HuH-7 (cell line): ENCODE data around the gene SHISA7.
A peak's percentile ranks its signal among the peaks of the same experiment; 100 is the strongest.

Source experiments
- DNase-seq: peaks from one replicate; pipeline ENCODE4 v3.0.0; 2011; ENCODE audit warnings: low spot score

Gene SHISA7

DNA sequence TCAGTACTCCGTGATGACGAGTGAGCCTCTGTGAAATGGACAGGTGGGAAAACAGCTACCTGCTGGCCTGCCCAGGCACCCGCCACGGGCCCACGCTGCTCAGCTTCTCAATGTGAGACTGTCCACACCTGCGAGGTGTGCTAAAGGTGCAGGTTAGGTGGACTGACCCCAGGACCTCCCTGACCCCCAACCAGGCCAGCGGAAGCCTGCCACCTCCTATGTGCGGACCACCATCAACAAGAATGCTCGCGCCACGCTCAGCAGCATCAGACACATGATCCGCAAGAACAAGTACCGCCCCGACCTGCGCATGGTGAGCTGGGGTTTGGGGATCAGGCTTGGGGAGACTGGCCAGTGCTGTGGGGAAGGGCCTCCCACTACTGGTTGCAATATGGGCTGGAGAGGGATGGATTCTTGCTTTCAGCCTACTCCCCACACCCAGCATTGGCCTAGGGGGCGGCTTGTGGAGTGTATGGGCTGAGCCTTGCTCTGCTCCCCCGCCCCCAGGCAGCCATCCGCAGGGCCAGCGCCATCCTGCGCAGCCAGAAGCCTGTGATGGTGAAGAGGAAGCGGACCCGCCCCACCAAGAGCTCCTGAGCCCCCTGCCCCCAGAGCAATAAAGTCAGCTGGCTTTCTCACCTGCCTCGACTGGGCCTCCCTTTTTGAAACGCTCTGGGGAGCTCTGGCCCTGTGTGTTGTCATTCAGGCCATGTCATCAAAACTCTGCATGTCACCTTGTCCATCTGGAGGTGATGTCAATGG is 55.2 kb downstream of the SHISA7 start:
- DNase-seq: no peak

DNA sequence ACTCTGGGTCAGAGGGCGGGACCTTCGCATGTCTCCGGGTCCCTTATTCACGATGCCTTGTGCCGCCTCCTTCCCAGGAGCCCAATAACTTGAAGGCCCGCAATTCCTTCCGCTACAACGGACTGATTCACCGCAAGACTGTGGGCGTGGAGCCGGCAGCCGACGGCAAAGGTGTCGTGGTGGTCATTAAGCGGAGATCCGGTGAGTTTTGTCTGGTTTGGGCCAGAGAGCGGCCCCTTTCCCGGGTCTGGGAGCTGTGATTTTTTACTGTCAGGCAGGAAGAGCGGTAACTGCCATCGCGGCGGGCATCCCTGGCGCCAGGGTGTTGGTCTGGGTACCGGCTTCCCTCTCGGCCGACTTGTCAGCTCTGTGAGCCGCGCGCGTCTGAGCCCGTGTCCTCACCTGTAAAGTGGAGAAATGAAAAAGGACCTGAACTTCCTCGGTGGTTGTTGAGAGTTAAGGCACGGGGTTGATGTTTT is 56.6 kb downstream of the SHISA7 start:
- no peak for DNase-seq

DNA sequence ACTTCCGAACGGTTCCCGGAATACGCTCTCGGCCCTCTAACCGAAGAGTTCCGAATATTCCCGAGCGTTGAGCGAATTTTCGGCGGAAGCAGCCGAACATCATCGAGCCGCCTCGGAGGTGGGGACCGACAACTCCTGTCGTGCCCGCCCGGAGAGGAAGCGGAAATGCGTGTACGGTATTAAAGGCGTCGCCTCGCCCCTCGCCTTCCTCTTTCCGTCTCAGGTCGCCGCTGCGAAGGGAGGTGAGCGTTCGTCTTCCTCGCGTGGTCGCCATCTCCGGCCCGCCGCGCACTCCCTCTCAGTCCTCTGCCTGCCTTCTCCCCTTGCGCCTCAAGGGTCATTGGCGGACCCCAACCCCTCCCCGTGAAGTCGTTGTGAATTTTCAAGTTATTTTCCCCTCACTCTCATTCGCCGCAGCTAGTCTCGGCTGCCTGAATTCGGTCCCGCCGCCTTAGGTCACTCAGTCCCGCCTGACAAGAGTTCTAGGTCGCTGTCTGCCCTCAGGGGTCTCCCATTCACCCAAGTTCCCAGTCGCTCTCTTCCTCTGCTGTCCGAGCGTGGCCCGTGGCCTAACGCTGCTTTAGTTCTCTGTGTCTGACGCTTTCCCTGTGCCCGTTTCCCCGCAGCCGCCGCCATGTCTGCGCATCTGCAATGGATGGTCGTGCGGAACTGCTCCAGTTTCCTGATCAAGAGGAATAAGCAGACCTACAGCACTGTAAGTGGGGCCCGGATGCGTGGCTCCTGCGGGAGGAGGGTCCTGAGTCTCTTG is 57.2 kb downstream of the SHISA7 start, which contains the start of gene RPL28:
RPL28 (plus strand) TSS at position 209 of the 769 bp plus-strand sequence; CDS start at position 635, 426 bp downstream.
- peak; percentile 92 for DNase-seq

DNA sequence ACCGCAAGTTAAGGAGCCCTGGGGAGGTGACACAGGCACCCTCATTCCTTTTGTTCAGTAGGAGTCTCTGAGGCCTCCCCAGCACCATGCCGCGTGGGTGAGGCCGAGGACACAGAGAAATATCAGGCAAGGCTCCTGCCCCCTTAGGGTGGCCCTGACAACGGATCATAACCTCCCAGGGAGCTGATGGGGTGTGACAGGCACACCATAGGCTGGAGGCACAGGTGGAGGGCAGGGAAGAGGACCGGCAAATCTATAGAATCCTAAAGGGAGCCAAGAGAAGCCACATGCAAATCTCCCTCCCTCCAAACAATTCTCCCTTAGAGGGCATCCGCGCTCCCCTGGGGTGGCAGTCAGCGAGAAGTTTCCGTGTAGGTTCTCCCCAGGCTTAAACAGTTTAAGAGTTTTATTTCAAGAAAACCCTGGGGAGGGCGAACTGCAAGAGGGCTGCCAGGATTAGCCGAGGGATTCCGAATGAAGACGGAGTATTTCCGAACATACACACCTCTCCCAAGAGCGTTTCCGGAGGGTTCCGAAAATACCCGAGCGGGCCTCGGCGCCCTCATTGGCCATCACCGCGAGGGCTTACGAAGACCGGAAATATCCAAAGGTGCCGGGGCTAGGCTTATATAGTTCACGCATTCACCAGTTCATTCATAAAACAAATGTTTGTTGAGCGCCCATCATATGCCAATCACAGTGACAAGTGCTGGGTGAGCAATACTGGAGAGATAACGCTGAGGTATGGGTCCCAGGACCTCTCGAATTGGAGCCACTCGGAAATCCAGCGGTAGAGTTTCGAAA is 58.0 kb downstream of the SHISA7 start:
- peak; percentile 93 for DNase-seq

DNA sequence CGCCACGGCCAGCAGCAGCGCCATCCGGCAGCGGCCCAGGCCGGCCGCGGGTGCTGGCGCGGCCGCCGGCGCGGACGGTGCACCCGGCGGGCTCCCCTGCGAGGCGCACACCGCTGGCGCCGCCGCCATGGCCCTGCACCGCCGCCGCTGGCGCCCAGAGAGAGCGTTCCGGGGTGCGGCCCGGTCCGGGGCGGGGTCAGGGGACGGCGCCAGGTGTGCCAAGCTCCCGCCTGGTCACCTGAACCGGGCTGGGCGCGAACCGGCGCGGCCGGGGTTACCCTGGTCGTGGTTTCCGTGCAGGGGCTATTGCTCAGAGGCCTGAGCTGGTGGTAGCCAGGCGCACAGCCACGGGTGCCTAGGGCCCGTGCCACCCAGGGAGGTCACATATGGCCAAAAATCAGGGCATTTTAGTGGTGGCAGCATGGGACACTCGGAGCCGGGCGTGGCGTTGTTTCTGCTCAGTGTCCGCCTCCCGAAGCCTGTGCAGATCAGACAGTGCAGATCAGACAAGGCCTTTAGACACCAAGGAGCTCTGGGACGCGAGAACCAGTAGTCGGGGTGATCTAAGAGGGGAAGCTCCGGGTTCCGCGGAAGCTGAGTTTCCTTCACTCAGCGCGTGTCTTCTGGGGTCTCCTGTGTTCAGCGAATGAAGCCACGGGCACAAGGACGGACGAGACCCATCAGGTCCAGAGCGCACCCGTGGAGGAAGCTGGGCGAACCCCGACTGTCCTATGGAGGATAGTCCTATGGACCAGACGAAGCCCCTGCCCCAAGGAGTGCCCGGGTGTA is 58.8 kb downstream of the SHISA7 start, which contains the start of gene TMEM238:
TMEM238 (minus strand) TSS at position 162 of the 789 bp plus-strand sequence; CDS start at position 129, 33 bp downstream.
- no peak for DNase-seq

DNA sequence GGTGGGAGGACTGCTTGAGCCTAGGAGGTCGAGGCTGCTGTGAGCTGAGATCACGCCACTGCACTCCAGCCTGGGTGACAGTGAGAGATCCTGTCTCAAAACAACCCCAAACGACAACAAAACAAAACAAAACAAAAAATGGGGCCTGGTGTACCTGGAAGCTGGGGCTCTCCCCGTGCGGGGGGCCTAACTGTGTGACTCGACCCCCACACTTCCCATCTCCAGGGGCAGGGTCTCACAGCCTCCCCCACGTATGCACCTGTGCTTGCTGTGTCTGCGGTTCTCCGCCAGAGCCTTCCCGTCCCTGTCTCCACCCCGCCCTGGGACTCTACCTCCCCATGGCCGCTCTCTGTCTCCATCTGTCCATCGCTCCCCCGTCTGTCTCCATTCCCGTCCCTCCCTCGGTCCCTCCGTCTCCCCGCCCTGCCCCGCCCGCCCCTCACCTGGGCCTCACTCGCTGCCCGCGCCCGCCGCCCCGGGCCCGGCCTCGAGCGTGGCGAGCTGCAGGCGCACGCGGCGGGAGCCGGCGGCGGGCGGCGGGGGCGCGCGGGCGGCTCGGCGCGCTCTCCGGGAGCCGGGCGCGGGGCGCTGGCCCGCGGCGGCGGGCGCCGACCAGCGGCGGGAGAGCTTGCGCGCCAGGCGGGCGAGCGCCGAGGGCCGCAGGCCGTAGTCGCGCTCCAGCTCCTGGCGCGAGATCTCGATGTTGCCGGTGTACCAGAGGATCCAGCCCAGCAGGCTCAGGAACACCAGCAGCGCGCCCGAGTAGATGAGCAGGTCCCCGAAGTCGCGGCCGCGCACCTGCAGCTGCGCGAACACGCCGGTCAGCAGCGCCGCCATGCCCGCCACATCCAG is 59.6 kb downstream of the SHISA7 start:
- DNase-seq: peak; percentile 83

DNA sequence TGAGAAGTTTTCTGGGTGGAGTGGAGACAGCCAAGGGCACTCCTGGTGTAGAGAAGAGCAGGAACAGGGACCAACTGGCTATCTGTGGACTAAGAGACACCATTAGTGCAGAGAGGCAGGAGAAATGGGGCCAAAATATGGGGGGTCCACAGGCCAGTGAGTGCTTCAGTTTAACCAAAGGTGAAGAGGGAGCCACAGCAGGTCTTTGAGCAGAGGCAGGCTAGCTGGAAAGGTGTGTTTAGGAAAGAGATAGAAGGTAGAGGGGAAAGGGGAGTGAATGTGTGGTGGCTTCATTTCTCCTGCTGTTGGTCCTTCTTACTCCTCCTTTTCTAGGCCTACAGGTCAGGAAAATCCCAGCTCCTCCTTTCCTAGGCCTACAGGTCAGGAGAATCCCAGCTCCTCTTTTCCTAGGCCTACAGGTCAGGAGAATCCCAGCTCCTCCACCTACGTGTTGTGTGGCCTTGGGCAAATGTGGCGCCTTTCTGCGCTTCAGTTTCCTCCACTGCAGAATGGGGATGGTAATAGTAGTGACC is 60.5 kb downstream of the SHISA7 start:
- DNase-seq: no peak

DNA sequence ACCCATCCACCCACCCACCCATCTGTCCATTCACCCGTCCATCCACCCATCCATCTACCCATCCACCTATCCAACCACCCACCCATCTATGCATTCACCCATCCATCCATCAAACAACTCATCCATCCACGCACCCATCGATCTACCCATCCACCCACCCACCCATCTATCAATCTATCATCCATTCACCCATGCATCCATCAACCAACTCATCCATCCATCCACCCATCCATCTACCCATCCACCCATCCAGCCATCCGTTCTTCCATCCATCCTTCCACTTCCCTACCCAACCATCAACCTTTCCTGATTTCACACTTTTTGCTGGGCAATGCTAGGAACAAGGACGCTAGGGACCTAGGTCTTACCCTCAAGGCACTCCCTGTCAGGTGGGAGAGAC is 61.1 kb downstream of the SHISA7 start:
- no peak for DNase-seq

DNA sequence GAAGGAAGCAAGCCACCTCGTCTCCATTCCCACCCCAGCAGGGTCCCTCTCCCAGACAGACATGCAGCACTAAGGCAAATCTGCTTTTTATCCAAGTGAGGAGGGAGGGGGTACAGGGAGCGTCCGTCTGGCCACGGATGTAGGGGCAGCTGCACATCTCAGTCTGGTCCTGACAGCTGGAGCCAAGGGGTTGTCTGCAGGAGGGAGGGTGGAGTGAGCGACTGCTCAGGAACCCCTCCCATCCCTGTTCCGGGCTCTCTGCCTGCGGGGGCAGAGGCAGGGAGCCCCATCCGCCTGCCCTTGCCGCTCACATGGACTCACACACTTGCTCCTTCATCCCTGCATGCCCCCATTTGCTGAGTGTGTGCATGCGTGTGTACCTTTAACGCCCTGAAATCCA is 63.9 kb downstream of the SHISA7 start:
- DNase-seq: no peak
